K562 (cell line): Measurements from ENCODE around the gene UPK3A. TPM values are rescaled to one million over a fixed set of nuclear protein-coding genes. Genes with fewer than 3 reads are reported as not detected.
A peak's percentile ranks its signal among the peaks of the same experiment; 100 is the strongest.

Source experiments
- AFF1 ChIP-seq, 2 experiments: fragments of 450-650 bp; IDR thresholded peaks; 2 replicates each; pipeline ENCODE4 v1.6.1; 2018; ENCODE audit warnings: mild to moderate bottlenecking in 2 of 2, low read depth in 1 of 2; ENCODE audit not compliant: partially characterized antibody in 2 of 2
- E2F1 ChIP-seq: sonication (generic); formaldehyde crosslinking; IDR thresholded peaks from 2 replicates; pipeline ENCODE4 v1.8.1; 2023; ENCODE audit warnings: mild to moderate bottlenecking, missing genetic modification reagents, moderate library complexity
- E2F4 ChIP-seq: sonication (generic); formaldehyde crosslinking; IDR thresholded peaks from 2 replicates; pipeline ENCODE4 v1.8.0; 2022; ENCODE audit warnings: mild to moderate bottlenecking, low read depth, missing genetic modification reagents
- HMGN3 ChIP-seq: IDR thresholded peaks from 2 replicates; pipeline ENCODE4 v1.6.1; 2011; ENCODE audit warnings: borderline replicate concordance, low read depth, mild to moderate bottlenecking, mixed read lengths, low read length; ENCODE audit not compliant: insufficient read length; ENCODE audit errors: extremely low read depth
- MTA1 ChIP-seq: fragments of 450-650 bp; IDR thresholded peaks from 2 replicates; pipeline ENCODE4 v1.6.1; 2017; ENCODE audit warnings: borderline replicate concordance
- NFE2 ChIP-seq: IDR thresholded peaks from 2 replicates; pipeline ENCODE4 v1.6.1; 2014; ENCODE audit warnings: antibody characterized with exemption, low read depth
- NR0B1 ChIP-seq: fragments of 450-650 bp; IDR thresholded peaks from one replicate; pipeline ENCODE4 v1.6.1; 2018; ENCODE audit warnings: mild to moderate bottlenecking, moderate library complexity; ENCODE audit not compliant: partially characterized antibody
- NR2C1 ChIP-seq, 2 experiments: fragments of 450-650 bp; IDR thresholded peaks; 2 replicates each; pipeline ENCODE4 v1.6.1; 2017; ENCODE audit warnings: mild to moderate bottlenecking in 2 of 2, antibody characterized with exemption in 1 of 2, inconsistent platforms in 1 of 2, missing compliant biosample characterization in 1 of 2, missing genetic modification characterization in 1 of 2
- RAD51 ChIP-seq: fragments of 450-650 bp; IDR thresholded peaks from 2 replicates; pipeline ENCODE4 v1.7.1; 2016; ENCODE audit warnings: low read depth, mild to moderate bottlenecking, borderline replicate concordance
- SMARCB1 ChIP-seq: IDR thresholded peaks from 2 replicates; pipeline ENCODE4 v1.6.1; 2011; ENCODE audit warnings: improper control_type of control experiment, low read depth; ENCODE audit not compliant: insufficient read length
- SPI1 ChIP-seq: IDR thresholded peaks from 2 replicates; pipeline ENCODE4 v1.6.1; 2011; ENCODE audit warnings: low read depth, low read length, control low read depth, borderline replicate concordance
- SRSF1 ChIP-seq: fragments of 200-400 bp; formaldehyde crosslinking; IDR thresholded peaks from 2 replicates; pipeline ENCODE4 v1.6.1; 2017; ENCODE audit warnings: mild to moderate bottlenecking, low read depth, low read length, moderate library complexity
- VEZF1 ChIP-seq: fragments of 200-800 bp; sonication (Bioruptor generic); IDR thresholded peaks from 2 replicates; pipeline ENCODE4 v1.6.1; 2017; ENCODE audit warnings: missing genetic modification characterization, missing compliant biosample characterization
- ZBTB26 ChIP-seq: fragments of 450-650 bp; formaldehyde crosslinking; IDR thresholded peaks from 2 replicates; pipeline ENCODE4 v1.4.0; 2022; ENCODE audit warnings: missing genetic modification characterization
- ZEB2 ChIP-seq: fragments of 450-650 bp; IDR thresholded peaks from 2 replicates; pipeline ENCODE4 v1.6.1; 2016
- ZNF830 ChIP-seq: fragments of 250-450 bp; sonication (Bioruptor Pico); IDR thresholded peaks from 2 replicates; pipeline ENCODE4 v1.5.0; 2021; ENCODE audit warnings: mild to moderate bottlenecking
- polyA plus RNA-seq, 8 experiments: library from polyadenylated mRNA; depleted of rRNA in 4 of 8; stranded (reverse) in 5 of 8; unstranded in 3 of 8; fragments of >200 nt; fragmentation: Nextera tagmentation in 2 of 8; fragmentation: Illumina TruSeq in 1 of 8; extraction: Ambion mirVana in 2 of 8; extraction: Trizol in 1 of 8; gene quantifications; 2 replicates each; pipeline versions ENCODE4 v1.2.1 to v1.2.3, GENCODE V29; 2011 to 2014; ENCODE audit warnings: inconsistent platforms in 1 of 8, missing spikeins in 1 of 8
- total RNA-seq, 7 experiments: library from RNA; depleted of rRNA in 6 of 7; stranded (reverse); fragments of >200 nt in 6 of 7; fragmentation: Illumina TruSeq in 2 of 7; extraction: Trizol in 2 of 7; gene quantifications; 2 replicates each; pipeline versions ENCODE4 v1.2.1 to v1.2.3, GENCODE V29; 2011 to 2021; ENCODE audit warnings: low replicate concordance in 1 of 7

UPK3A gene
- total and polyA plus RNA-seq, 9 of the 15 experiments (the other 6 are each of a cell fraction or from before 2014, with no cell fraction given) = not detected

- peak; percentile 69 for TF ChIP-seq VEZF1 (CRISPR knock-in tag)
- 0 out of 2 replicates have a peak, but pooled peaks have one; percentile 31 for TF ChIP-seq ZEB2
- TF ChIP-seq E2F1 (CRISPR knock-in tag) = no peak
- TF ChIP-seq ZBTB26 (CRISPR knock-in tag) = no peak
- TF ChIP-seq NFE2 = no peak
- TF ChIP-seq E2F4 (CRISPR knock-in tag) = no peak
- peak; percentile 84 for TF ChIP-seq SPI1
- TF ChIP-seq HMGN3 = peak; percentile 80
- TF ChIP-seq MTA1 = no peak
- TF ChIP-seq RAD51 = no peak
- no peak for TF ChIP-seq SRSF1
- TF ChIP-seq ZNF830 (CRISPR knock-in tag) = no peak
- no peak for TF ChIP-seq NR2C1 (IDR thresholded peaks at IDR 0.05)
- no peak for TF ChIP-seq NR2C1 (tag; IDR thresholded peaks at IDR 0.05)
- TF ChIP-seq NR0B1 = no peak
- TF ChIP-seq AFF1 (IDR thresholded peaks at IDR 0.05; ENCODE audit: low read depth in 1 of 2, partially characterized antibody in 2 of 2) = no peak
- no peak for TF ChIP-seq SMARCB1
Observed at GRCh38 chr22:45309422-45310227, 24.9 kb downstream of the UPK3A start, which contains the start of gene FAM118A (continued).
